GM18505 (cell line): Measurements from ENCODE around the gene CHRM5.
"Not testable (repeated sequence)": the region's sequence is repeated elsewhere in the genome, so short reads cannot be mapped to it uniquely, and the experiment has no call there.

Experiments used
- ATAC-seq: cut with Tn5 transposase; IDR thresholded peaks from one replicate; pipeline ENCODE4 v1.9.1; 2021; ENCODE audit not compliant: unreplicated experiment
- POLR2A ChIP-seq: IDR thresholded peaks from 4 replicates; pipeline ENCODE4 v1.6.1; 2011; ENCODE audit warnings: borderline replicate concordance; ENCODE audit not compliant: insufficient read depth, insufficient read length; ENCODE audit errors: extremely low read depth

CHRM5 gene

DNA sequence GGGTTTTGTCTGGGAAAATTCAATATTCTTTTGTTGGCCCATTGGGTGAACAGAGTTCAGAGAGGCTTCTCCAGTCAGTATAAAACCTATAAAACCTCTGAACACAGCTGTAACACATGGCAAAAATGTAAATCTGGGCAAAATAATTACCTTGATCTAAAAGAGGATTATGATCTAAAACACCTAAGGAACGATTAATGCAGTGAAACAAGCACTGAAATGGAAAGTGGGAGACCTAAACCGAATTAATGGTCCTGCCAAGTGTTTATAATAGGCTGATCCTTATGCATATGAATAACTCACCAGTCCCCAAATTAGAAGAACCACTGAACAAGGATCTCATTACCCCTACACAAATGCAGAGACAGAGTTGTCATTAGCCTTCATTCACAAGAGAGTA lies 38.1 kb downstream of the CHRM5 start:
- no peak for TF ChIP-seq POLR2A
- ATAC-seq, result no peak

DNA sequence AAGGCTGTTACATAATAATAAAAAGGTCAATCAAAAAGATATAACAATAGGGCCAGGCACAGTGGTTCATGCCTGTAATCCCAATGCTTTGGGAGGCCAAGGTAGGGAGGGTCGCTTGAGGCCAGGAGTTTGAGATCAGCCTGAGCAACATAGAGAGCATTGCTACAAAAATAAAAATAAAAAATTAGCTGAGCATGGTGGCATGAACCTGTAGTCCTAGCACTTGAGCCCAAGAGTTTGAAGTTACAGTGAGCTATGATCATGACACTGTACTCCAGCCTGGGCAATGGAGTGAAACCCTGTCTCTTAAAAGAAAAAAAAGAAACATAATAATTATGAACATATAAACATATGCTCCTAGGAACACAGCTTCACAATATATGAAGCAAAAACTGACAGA lies 41.4 kb downstream of the CHRM5 start:
- ATAC-seq, result no peak
- TF ChIP-seq POLR2A, result no peak

DNA sequence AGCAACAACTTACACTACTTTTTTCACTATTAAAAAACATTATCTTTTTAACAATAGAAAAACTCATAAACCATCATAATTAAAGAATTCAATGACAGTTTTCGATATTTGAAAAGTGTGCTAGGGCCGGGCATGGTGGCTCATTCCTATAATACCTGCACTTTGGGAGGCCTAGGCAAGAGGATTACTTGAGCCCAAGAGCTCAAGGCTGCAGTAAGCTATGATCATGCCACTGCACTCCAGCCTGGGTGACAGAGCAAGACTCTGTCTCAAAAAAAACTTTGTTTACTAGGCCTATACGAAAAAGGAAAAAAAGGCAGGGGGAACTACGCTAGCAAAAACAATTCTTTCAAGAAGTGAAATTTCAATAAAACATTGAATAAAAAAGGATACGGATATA lies 42.6 kb downstream of the CHRM5 start:
- no peak for TF ChIP-seq POLR2A

DNA sequence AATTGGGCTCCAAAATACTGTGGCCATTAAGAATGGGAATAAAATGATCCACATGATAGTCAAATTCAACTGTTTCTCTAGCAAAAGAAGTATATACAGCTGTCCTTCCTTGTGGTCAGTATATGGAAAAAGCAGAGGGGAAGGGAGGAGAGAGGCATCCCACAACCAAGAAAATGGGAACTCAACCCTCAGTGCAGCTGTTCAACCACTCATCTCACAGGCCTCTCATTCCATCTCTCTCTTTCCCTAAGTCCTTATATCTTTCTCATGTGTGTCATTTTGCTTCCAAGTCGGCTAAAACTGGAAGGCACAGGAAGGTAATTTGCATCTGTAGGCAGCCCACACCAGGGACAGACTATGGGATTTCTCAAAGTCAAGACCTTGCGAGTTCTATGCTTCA lies 43.2 kb downstream of the CHRM5 start:
- ATAC-seq, result no peak
- no peak for TF ChIP-seq POLR2A

More for the DNA sequence above, 42.6 kb downstream of the CHRM5 start:
- no peak for ATAC-seq

DNA sequence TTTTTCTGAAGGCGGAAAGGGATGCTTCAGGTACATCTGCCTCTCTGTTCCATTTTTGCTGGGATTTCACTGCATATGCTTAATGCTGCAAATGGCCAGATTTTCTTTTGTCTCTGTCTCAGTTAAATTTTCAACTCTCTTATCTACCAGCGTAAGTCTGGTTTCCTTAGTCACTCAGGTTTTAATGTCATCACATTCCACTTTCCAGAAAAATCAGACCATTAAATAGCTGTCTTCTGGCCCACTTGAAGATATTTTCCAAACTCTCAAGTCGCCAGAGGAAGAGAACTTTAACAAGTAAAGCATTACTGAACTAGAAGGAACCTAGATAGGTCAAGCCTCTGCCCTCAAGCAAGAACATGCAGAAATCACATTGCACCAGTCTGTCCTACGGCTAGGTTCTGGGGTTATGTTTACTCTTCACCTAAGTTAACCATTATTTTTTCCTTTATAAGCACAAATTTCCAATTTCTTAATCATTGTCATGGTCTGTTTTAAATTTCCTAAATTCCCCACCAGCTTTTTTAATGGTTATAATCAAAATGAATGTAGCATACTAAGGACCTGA lies 44.2 kb downstream of the CHRM5 start:
- no peak for TF ChIP-seq POLR2A
- no peak for ATAC-seq

DNA sequence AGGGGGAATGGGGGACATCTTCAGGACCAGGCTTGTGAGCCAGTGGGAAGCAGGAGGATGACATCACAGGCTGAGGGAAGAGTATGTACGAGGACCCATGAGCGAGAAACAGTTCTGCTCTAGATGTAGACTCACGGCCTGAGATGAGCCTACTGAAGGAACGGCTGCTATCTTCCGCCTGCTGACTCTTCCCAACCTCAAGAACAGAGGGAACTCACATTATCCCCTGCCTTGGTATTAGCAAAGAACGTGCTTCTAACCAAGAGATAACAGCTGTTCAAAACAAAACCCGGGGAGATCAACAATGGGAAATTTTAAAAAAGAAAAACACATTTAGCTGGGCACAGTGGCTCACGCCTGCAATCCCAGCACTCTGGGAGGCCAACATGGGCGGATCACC lies 45.4 kb downstream of the CHRM5 start:
- no peak for TF ChIP-seq POLR2A
- no peak for ATAC-seq

DNA sequence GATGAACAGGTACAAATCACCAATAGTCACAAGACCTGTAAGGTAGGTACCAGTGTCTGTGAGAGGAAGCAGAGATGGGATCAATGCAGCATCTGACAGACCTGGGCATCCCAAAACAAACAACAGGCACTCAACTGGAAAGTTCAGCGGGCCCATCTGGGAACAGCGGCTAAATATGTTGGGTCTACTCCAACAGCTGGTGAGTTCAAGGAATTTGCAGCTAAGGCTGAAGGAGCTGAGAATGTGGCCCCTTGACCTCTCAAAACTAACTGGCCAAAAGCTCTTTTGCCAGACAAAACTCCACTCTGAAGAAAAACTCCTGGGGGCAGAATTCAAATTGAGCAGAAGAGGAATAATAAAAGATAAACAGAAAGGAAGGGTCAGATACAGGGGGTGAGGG lies 46.3 kb downstream of the CHRM5 start:
- no peak for ATAC-seq
- TF ChIP-seq POLR2A, result no peak

DNA sequence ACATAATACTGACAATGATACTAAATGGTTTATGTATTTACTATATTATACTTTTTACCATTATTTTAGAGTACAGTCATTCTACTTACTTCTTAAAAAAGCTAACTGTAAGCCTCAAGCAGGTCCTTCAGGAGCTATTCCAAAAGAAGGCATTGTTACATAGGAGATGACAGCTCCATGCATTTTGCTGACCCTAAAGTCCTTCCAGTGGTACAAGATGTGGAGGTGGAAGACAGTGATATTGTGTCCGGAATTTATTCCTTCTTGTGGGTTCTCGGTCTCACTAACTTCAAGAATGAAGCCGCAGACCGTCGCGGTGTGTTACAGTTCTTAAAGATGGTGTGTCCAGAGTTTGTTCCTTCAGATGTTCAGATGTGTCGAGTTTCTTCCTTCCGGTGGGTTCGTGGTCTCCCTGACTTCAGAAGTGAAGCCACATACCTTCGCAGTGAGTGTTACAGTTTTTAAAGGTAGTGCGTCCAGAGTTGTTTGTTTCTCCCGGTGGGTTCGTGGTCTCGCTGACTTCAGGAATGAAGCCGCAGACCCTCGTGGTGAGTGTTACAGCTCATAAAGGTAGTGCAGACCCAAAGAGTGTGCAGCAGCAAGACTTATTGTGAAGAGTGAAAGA lies 49.8 kb downstream of the CHRM5 start:
- TF ChIP-seq POLR2A, result no peak
- ATAC-seq, result no peak

DNA sequence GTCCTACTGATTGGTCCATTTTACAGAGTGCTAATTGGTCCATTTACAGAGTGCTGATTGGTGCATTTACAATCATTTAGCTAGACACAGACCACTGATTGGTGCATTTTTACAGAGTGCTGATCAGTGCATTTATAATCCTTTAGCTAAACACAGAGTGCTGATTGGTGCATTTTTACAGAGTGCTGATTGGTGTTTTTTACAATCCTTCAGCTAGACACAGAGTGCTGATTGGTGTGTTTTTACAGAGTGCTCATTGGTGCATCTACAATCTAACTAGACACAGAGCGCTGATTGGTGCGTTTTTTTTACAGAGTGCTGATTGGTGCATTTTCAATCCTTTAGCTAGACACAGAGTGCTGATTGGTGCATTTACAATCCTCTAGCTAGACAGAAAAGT lies 50.4 kb downstream of the CHRM5 start:
- not testable (repeated sequence) for ATAC-seq

DNA sequence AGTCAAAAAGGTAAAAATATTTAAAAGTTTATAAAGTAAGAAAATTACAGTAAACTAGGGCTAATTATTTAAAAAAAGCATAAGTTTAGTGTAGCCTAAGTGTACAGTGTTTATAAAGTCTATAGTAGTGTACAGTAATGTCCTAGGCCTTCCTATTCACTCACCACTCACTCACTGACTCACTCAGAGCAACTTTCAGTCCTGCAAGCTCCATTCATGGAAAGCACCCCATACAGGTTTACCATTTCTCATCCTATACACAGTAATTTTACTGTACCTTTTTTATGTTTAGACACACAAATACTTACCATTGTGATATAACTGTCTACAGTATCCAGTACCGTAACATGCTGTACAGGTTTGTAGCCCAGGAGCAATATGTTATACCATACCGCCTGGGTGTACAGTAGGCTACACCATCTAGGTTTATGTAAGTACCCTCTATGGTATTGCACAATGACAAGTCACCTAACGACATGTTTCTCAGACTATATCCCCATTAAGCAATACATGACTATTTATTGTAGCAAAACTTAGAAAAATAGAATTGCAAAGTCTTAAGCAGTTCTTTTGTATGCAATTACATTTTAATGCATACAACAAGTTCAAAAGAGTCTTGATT lies 51.2 kb downstream of the CHRM5 start:
- TF ChIP-seq POLR2A, result no peak
- ATAC-seq, result no peak

DNA sequence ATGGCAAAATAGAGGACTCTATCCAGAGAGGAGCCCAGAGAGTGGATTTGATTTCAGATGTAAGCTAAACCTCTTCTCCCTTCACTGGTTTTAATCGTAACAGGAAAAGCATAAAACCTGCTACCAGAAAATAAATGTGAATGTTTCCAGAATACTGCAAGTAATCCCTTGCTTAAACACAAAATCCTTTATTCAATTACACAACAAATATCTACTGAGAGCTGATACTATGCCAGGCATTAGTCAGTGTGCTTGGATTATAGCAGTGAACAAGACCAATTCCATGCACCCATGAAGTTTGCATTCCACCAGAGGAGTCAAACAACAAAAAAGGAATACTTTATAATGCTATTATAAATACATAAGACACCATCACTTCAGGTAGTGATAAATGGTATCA lies 55.6 kb downstream of the CHRM5 start:
- no peak for TF ChIP-seq POLR2A
- ATAC-seq, result no peak

DNA sequence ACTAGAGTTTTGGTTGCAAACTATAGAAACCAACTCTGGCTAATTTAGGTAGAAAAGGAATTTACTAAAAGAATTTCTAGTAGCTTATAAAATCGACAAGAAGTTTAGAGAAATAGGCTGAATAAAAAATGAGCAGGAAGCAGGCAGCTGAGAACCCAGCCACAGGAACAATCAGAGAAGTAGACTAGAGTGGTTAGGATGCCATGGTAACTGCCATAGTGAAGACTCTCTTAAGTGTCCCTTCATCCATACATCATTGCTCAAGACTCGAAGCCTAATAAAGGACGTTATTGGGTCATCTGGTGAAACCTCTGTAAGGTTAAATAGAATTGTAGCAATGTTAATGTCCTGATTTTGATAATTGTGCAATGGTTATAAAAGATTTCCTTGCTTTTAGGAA lies 57.0 kb downstream of the CHRM5 start:
- TF ChIP-seq POLR2A, result no peak
- no peak for ATAC-seq

DNA sequence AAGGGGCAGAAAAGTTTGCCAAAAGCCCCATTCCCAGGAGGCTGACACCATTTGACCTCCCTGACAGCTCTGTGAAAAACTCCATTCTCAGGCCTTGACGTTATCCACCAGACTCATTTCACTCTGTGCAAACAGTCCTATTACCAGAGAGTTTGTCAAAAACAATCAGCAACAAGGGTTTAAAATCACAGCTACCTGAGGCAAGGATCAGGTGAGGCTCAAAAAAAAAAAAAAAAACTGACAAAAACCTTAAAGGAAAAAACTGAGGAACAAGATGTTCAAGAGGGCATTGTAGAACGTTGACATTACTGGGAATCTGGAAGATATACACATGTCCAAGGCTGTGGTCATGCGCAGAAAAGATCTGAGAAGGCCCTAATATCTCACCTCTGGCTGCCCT lies 59.3 kb downstream of the CHRM5 start:
- no peak for ATAC-seq
- no peak for TF ChIP-seq POLR2A

DNA sequence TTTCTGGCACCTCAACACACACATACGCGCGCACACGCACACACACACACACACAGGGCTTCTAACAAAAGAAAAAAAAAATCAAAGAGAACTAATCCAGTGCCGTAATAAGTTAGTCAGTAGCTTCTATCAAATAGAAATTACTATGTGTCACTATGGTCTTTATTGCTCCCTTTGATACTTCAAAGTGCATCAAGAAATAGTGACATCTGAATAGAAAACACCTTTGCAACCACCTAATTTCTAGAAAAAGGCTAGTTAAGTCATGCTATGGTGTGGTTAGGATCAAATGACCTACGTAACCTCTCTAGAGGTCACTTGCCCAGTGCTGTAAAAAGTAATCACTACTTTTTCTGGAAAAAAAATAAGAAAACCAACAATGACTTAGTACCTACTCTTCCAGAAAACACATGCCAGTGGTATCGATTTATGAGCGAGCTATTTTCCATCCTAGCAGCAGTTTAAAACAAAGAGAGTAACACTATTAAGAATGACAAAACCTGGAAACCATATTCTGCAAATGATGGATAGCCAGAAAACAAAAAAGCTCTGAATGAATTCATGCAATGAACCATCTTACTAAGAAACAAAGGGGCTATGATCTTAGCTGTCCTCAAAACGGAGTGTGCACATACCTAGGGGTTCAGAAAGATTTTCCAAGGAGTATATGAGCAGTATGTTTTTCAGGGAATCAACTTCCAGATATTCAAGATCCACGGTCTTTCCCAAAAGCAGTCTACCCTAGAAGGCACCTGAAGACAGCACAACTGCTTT lies 63.9 kb downstream of the CHRM5 start:
- TF ChIP-seq POLR2A, result no peak
- ATAC-seq, result no peak
